EH (cell line): ENCODE results near the gene ESYT3.
"Not testable (repeated sequence)": the region's sequence is repeated elsewhere in the genome, so short reads cannot be mapped to it uniquely, and the experiment has no call there.

ENCODE experiments used
- DNase-seq: peaks from one replicate; pipeline ENCODE4 v3.0.0-alpha.2; 2015; ENCODE audit warnings: low read depth

ESYT3 gene

GRCh38 chr3:138443521-138444503 lies 9.4 kb downstream of the ESYT3 start:
- no peak for DNase-seq

GRCh38 chr3:138445236-138445635 lies 10.8 kb downstream of the ESYT3 start:
- no peak for DNase-seq

GRCh38 chr3:138445654-138446053 lies 11.2 kb downstream of the ESYT3 start:
- no peak for DNase-seq

GRCh38 chr3:138448631-138449030 lies 14.2 kb downstream of the ESYT3 start:
- no peak for DNase-seq

- no peak for DNase-seq
These were observed 15.1 kb downstream of the ESYT3 start for GRCh38 chr3:138449490-138449889.

- no peak for DNase-seq
These were observed 15.8 kb downstream of the ESYT3 start for GRCh38 chr3:138450181-138450580.

GRCh38 chr3:138450704-138451424 lies 16.4 kb downstream of the ESYT3 start:
- no peak for DNase-seq

GRCh38 chr3:138451595-138452162 lies 17.3 kb downstream of the ESYT3 start:
- DNase-seq, result no peak

- no peak for DNase-seq
These were observed 18.0 kb downstream of the ESYT3 start for GRCh38 chr3:138452436-138452835.

- DNase-seq, result not testable (repeated sequence)
These were observed 19.5 kb downstream of the ESYT3 start for GRCh38 chr3:138453940-138454339.

- DNase-seq, result peak; percentile 47
These were observed 21.6 kb downstream of the ESYT3 start for GRCh38 chr3:138455801-138456716.

GRCh38 chr3:138456961-138457862 lies 22.8 kb downstream of the ESYT3 start:
- no peak for DNase-seq

- DNase-seq, result no peak
These were observed 23.7 kb downstream of the ESYT3 start for GRCh38 chr3:138457863-138458735.

- DNase-seq, result no peak
These were observed 24.5 kb downstream of the ESYT3 start for GRCh38 chr3:138458774-138459499.

GRCh38 chr3:138459619-138460535 lies 25.5 kb downstream of the ESYT3 start:
- DNase-seq, result no peak

GRCh38 chr3:138460536-138461205 lies 26.3 kb downstream of the ESYT3 start:
- no peak for DNase-seq

- DNase-seq, result peak; percentile 40
These were observed 26.8 kb downstream of the ESYT3 start for GRCh38 chr3:138461246-138461645.
